T follicular helper cell (primary cell): Measurements from ENCODE around the gene CALM3.
A peak's percentile ranks its signal among the peaks of the same experiment; 100 is the strongest.
"Not testable (repeated sequence)": the region's sequence is repeated elsewhere in the genome, so short reads cannot be mapped to it uniquely, and the experiment has no call there.

Experiments
- DNase-seq: peaks from one replicate; pipeline ENCODE4 v3.0.0-alpha.2; 2020; ENCODE audit warnings: low read depth
- total RNA-seq, 2 experiments: gene quantifications; one replicate each; lab custom pipeline; 2026; lab: John Stamatoyannopoulos, UW

CALM3 gene
- total RNA-seq = 114 to 125 reads per million in 2 experiments

DNA sequence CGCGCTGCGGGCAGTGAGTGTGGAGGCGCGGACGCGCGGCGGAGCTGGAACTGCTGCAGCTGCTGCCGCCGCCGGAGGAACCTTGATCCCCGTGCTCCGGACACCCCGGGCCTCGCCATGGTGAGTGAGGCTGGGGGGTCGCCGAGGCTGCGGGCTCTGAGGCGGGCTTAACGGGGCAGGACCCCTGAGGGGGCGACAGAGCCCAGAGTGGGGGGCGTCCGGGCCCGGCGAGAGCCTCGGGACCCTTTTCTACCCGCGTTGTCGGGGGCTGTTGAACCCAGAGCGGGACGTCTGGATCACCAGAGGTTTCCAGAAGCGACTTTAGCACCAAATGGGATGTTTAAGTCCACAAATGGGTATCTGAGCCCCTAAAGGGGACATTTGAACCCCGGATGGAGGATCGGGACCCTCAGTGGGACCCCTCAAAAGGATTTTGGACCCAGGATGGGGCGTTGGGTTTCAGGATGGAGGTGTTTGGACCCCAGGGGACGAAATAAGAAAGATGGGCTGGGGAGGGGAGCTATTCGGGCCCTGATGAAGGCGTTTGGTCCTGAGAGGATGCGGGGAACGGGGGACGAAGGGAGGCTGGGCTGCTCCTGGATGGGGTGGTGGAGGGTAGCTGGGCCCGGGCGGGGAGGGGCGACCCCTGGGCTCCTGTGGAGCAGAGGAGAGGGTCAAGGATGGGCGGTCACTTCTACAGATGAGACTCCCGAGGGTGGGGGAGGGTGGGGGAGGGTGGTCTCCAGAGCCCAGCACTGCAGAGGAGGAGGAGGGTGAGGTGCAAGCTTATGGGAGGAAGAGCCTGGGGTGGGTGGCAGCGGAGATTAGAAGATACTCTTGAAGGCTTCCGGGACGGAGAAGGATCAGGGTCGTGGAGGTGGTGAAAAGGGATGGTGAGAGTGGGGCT, at the start of gene CALM3:
Gene CALM3, plus strand, starts transcription at position 13 of the 907 bp plus-strand sequence. Its CDS starts 105 bp downstream, at position 118.
- DNase-seq = no peak

DNA sequence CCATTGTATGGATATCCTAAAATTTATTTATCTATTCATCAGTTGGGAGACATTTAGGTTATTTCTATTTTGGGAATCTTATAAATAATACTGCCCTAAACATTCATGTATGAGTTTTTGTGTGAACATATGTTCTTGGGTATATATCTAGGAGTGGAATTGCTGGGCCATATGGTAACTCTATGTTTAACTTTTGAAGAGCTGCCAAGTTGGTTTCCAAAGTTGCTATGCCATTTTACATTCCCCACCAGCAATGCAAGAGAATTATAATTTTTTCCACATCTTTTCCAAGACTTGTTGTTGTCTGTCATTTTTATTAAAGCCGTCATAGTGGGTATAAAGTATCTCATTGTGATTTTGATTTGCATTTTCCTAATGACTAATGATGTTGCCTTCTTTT, 48.2 kb upstream of the CALM3 start:
- DNase-seq = no peak

DNA sequence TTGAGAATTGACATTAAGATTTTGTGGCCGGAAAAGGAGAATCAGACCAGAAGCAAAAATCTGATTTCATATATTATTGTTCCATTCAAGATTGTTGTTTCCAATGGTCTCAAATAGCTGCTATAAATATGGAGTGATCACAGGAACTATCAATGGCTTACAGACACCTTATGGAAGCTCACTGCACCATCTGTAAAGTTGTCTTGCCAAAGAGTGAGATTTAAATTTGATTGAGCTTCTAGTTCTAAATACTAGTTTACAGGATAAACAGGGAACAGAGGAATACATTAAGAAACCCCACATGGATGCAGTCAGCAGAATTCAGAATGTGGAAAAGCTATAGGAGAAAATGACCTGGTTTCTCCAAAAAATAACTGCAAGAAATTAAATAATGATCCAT, 47.0 kb upstream of the CALM3 start:
- DNase-seq = no peak

DNA sequence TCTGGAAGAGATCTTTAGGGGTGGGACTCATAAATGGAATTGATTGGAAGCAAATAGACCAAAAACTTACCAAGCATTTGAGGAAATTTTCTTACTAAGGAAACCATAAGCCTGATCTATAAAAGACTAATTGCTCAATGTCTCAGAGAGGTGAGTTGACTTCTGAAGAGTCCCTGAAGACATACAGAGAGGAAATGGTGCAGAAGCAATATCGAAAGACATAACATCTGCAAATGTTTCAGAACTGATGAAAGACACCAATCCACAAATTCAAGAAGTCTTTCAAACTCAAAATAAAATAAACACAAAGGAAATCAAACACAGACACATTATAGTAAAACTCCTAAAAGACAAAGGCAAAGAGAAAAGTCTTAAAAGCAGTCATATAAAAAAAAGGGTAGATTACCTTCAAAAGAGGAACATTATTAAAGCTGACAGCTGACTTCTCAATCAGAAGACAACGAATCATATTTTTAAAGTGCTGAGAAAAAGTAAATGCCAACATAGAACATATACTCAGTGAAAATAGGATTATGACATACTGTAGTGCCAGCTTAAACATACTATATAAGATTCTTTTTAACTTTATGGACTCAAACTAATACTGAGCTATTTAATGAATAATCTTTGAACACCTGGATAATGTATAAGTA, 45.4 kb upstream of the CALM3 start:
- DNase-seq = no peak

DNA sequence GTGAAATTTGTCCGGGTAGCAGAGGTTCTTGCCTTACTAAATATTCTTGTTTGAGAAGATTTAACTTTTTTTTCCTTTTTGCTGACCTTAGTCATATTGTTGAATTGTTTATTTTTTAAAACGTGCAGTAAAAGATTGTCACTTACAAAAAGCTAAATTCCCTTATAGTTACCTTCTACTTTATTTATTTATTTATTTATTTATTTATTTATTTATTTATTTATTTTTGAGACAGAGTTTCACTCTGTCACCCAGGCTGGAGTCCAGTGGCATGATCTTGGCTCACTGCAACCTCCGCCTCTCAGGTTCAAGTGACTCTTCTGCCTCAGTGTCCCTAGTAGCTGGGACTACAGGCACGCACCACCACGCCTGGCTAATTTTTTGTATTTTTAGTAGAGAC, 44.7 kb upstream of the CALM3 start:
- DNase-seq = not testable (repeated sequence)

DNA sequence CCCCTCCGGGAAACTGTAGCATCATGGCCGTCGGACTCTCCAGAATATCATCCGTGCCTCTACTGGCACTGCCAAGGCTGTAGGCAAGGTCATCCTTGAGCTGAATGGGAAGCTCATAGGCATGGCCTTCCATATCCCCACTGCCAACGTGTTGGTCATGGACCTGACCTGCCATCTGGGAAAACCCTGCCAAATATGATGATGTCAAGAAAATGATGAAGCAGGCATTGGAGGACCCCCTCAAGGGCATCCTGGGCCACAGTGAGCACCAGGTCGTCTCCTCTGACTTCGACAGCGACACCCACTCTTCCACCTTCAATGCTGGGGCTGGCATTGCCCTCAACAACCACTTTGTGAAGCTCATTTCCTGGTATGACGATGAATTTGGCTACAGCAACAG, 41.9 kb upstream of the CALM3 start:
- no peak for DNase-seq

DNA sequence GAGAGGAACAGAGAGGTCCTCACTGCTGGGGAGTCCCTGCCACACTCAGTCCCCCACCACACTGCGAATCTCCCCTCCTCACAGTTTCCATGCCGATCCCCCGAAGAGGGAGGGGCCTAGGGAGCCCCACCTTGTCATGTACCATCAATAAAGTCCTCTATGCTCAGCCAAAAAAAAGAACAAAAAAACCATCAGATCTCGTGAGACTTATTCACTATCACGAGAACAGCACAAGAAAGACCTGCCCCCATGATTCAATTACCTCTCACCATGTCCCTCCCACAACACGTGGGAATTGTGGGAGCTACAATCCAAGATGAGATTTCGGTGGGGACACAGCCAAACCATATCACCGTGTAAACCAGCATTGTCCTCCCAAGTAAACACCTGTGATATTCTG, 41.5 kb upstream of the CALM3 start:
- DNase-seq = not testable (repeated sequence)

DNA sequence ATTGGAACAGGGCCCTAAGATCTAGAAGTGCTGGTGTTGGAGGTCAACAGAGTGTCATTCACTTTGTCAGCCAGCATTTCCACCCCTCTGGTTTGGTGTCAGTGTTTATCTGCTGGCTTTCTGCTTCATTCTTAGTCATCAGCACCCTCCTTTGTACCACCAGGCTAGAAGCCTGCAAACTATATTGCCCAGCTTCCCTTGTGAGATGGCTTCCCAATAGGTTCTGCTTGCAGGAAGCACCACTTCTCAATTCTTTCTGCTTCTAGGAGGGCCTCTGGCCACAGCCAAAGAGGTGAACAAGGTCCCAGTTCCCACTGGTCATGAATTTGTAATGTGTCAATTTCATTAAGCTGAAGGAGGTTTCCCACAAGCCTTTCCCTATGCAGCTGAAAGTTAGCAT, 36.4 kb upstream of the CALM3 start:
- DNase-seq = no peak

DNA sequence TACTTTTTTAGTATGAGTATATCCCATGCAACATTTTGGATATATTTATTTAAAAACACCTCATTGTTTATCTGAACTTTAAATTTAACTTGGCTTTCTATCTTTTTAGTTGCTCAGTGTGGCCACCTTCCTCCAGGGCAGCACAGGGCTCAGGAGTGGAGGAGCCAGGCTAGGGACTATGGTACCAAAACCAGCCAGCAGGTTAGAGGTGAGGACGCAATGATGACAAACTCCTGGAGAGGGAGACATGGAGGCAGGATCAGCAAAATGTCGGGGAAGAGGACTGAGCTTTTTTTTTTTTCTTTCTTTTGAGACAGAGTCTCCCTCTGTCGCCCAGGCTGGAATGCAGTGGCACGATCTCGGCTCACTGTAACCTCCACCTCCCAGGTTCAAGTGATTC, 29.6 kb upstream of the CALM3 start:
- DNase-seq = no peak

DNA sequence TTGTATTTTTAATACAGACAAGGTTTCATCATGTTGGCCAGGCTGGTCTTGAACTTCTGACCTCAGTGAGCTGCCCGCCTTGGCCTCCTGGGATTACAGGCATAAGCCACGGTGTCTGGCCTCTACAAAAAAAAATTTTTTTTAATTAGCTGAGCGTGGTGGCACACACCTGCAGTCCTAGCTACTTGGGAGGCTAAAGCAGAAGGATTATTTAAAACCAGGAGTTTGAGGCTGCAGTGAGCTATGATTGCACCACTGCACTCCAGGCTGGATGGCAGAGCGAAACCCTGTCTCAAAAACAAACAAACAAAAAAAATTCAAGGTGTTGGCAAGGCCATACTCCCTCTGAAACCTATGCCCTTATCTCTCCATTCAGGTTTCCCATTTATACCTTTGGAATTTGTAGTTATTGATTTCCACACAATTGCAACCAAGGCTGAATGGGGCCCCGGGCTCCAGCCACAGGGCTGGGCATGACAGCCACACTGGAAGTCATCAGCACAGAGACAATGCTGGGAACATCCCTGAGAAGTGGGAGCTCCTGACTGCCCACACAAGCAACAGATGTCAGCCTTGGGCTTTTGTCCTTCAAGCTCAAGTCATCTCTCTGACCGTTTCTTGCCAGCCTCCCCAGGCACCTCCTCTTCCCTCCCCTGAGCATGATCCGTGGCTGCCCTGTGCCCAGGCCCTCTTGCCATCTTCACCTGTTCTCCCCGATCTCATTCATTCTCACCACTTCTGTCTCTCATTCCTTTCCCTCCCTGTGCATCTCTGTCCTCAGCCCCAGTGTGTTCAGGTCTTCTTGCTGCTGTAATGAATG, 27.2 kb upstream of the CALM3 start:
- no peak for DNase-seq

DNA sequence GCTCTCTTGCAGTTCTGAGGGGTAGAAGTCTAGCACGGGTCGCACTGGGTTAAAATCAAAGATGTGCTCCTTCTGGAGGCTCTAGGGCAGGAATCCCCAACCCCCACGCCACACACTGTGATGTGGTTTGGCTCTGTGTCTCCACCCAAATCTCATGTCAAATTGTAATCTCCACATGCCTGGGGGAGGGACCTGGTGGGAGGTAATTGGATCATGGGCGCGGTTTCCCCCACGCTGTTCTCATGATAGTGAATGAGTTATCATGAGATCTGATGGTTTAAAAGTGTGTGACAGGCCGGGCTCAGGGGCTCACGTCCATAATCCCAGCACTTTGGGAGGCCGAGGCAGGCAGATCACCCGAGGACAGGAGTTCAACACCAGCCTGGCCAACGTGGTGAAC, 26.6 kb upstream of the CALM3 start:
- peak; percentile 12 for DNase-seq

DNA sequence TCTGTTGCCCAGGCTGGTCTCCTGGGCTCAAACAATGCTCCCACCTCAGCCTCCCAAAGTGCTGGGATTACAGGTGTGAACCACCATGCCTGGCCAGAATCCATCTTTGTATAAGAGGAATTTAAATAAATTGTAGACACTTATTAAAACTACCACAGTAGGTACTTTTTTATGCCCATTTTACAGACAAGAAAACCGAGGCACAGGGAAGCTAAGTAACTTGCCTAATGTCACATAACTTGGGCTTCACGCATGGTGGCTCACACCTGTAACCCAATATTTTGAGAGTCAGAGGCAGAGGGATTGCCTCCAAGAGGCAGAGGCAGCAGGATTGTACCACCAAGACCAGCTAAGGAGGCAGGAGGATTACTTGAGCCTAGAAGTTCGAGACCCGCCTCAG, 22.7 kb upstream of the CALM3 start:
- no peak for DNase-seq

DNA sequence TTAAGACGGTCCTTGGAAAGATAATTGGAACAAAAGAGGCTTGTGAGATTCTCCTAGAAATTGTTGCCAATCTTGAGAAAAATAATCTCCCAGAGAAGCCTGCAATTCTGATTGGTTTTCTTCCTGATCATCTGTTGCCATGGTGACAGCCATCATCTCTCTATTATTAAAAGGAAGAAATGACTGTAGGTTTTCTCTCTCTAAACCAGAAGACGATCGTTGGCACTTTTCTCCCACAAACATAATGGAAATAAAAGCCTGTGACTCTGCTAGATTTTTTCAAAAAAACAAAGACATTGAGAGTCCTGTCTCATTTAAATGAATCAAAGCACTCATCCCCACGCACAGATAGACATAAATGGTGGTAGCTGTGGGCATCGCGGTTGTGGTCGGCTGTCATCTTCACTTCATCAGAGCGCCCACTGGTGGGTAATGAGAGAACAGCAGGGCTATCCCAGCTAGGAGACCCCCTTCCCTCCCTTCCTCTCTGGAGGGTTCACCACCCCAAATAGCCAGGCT, 21.7 kb upstream of the CALM3 start:
- no peak for DNase-seq

DNA sequence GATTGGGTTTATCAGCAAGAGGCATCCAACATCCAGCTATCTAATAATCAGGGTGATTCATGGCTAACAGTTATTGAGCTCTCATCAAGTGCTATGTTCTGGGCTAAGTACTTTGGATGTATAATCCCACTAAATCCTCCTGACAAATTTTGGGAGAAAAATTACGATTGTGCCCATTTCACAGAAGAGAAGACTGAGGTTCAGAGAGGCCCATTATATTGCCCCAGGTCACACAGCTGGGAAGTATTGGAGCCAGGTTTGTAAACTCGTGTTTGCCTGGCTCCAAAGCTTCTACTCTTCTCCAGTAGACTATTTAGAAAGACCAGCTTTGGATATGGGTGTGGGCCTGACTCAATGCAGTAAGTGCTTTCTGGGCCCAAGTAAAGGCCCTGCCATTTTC, 20.9 kb upstream of the CALM3 start:
- no peak for DNase-seq

DNA sequence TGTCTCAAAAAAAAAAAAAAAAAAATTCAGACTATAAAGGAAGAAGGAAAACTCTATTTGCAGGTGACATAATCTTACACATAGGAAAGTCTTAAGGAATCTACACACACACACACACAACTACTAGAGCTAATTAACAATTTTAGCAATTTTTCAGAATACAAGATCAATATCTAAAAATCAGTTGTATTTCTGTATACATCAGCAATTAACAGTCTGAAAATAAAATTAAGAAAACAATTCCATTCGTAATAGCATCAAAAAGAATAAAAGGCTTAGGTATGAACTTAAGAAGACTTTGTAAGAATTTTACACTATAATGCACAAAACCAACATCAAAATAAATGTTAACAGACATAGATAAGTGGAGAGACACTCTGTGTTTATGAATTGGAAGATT, 15.6 kb upstream of the CALM3 start:
- DNase-seq = no peak

DNA sequence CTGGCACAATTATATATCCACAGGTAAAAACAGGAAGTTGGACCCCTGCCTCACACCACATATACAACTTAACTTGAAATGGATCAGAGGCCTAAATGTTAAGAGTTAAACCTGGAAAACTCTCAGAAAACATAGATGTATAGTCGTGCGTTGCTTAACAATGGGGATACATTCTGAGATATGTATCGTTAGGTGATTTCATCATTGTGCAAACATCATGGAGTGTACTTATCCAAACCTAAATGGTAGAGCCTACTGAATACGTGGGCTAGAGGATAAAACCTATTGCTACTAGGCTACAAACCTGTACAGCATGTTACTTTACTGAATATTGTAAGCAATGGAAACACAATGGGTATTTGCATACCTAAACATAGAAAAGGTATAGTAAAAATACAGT, 14.8 kb upstream of the CALM3 start:
- no peak for DNase-seq

DNA sequence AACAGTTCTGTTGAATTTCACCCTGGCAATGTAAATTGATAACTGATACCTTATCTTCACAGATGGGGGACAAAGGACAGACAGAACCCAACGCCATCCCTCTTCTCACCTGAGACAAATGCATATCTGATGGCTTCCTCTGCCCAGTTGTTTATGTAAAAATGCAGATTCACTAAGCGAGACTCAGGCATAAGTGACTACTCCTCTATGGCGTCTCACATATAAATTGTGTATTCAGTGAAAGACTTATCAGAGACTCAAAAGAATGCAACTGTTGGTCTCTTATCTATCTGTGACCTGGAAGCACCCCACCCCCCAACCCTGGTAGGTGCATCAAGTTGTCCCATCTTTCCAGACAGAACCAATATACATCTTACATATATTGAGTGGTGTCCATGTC, 13.3 kb upstream of the CALM3 start:
- no peak for DNase-seq

DNA sequence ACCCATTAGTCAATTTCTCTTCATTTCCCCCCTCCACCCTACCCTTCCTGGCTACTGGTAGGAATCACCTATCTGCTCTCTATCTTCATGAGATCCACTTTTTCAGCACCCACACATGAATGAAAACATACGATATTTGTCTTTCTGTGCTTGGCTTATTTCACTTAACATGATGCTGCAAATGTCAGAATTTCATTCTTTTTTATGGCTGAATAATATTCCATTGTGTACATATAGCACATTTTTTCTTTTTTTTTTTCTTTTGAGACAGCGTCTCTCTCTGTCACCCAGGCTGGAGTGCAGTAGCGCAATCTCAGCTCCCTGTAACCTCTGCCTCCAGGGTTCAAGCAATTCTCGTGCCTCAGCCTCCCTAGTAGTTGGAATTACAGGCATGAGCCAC, 9.9 kb upstream of the CALM3 start:
- no peak for DNase-seq

DNA sequence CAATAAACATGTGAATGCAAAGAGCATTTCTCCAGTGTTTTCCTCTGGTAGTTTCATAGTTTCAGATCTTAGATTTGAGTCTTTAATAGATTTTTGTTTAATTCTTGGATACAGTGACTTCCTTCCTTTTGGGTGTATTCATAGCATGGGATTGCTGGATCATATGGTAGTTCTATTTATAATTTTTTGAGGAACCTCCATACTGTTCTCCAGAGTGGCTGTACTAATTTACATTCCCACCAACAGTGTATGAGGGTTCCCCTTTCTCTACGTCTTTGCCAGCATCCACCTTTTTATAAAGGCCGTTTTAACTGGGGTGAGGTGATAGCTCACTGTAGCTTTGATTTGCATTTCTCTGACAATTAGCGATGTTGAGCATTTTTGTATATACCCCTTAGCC, 9.3 kb upstream of the CALM3 start:
- DNase-seq = no peak

DNA sequence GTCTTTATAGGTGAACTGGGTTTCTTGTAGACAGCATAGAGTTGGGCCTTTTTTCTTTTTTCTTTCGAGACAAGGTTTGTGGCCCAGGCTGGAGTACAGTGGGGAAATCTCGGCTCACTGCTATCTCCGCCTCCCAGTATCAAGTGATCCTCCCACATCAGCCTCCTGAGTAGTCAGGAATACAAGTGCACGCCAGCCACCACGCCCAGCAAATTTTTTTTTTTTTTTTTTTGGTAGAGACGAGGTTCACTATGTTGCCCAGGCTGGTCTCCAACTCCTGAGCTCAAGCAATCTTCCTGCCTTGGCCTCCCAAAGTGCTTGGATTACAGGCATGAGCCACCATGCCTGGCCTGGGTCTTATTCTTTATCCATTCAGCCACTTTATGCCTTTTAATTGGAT, 5.1 kb upstream of the CALM3 start:
- no peak for DNase-seq

DNA sequence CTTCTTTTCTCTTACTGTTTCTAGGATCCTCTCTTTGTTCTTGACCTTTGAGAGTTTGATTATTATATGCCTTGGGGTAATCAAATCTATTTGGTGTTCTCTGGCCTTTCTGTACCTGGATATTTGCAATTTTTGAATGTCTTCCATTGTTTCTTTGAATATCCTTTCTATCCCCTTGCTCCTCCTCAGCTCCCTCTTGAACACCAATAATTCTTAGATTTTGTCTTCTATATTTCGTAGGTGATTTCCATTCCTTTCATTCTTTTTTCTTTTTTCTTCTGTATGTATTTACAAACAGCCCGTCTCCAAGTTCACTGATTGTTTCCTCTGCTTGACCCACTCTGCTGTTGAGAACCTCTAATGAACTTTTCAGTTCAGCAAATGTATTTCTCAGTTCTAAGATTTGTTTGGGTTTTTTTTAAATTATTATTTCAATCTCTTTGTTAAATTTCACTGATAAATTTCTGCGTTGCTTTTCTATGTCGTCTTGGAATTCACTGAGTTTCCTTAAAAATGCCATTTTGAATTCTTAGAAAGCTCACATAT, 2.7 kb upstream of the CALM3 start:
- DNase-seq = no peak
